HG03342 (cell line): ENCODE data around the gene PRR32.
"Not testable (repeated sequence)": the region's sequence is repeated elsewhere in the genome, so short reads cannot be mapped to it uniquely, and the experiment has no call there.

Source experiments
- ATAC-seq: cut with Tn5 transposase; IDR thresholded peaks from one replicate; pipeline ENCODE4 v1.9.1; 2021; ENCODE audit warnings: mild to moderate bottlenecking, moderate library complexity; ENCODE audit not compliant: unreplicated experiment

The PRR32 gene

GRCh38 chrX:126819429-126819828 lies at the start of gene PRR32:
TSS of gene PRR32 (plus strand) at chrX:126819729. CDS start at chrX:126819844, 115 bp downstream.
- no peak for ATAC-seq

GRCh38 chrX:126770179-126770578 lies 49.4 kb upstream of the PRR32 start:
- peak; percentile 98 for ATAC-seq

GRCh38 chrX:126785539-126785938 lies 34.0 kb upstream of the PRR32 start:
- ATAC-seq: no peak

- ATAC-seq: no peak
These were observed 20.5 kb upstream of the PRR32 start for GRCh38 chrX:126799059-126799458.

- ATAC-seq: not testable (repeated sequence)
These were observed 12.7 kb upstream of the PRR32 start for GRCh38 chrX:126806784-126807183.

- no peak for ATAC-seq
These were observed 3.7 kb upstream of the PRR32 start for GRCh38 chrX:126815806-126816205.

GRCh38 chrX:126820700-126821420 lies 1.3 kb downstream of the PRR32 start:
- no peak for ATAC-seq

- ATAC-seq: no peak
These were observed 4.9 kb downstream of the PRR32 start for GRCh38 chrX:126824338-126825007.

GRCh38 chrX:126825566-126826193 lies 6.2 kb downstream of the PRR32 start:
- ATAC-seq: no peak

GRCh38 chrX:126836186-126836585 lies 16.7 kb downstream of the PRR32 start:
- no peak for ATAC-seq

GRCh38 chrX:126847143-126847542 lies 27.6 kb downstream of the PRR32 start:
- ATAC-seq: no peak

- no peak for ATAC-seq
These were observed 36.5 kb downstream of the PRR32 start for GRCh38 chrX:126855839-126856524.
